Measurements from ENCODE around the gene LRRC53. TPM values are rescaled to one million over a fixed set of nuclear protein-coding genes. Genes with fewer than 3 reads are reported as not detected.

Gene LRRC53
- total and polyA plus RNA-seq, 9 donors: not detected

- H3K4me1 ChIP-seq (ENCODE audit: insufficient read depth): no peaks in the 10 kb centered on the region
- DNase-seq: no peak
- intact Hi-C loops (cut with DNase I): no loop called here
- TF ChIP-seq POLR2A (IDR thresholded peaks at IDR 0.05) (no peak), EP300 (IDR thresholded peaks at IDR 0.05) (no peak)
- TF ChIP-seq, protein P1, sequence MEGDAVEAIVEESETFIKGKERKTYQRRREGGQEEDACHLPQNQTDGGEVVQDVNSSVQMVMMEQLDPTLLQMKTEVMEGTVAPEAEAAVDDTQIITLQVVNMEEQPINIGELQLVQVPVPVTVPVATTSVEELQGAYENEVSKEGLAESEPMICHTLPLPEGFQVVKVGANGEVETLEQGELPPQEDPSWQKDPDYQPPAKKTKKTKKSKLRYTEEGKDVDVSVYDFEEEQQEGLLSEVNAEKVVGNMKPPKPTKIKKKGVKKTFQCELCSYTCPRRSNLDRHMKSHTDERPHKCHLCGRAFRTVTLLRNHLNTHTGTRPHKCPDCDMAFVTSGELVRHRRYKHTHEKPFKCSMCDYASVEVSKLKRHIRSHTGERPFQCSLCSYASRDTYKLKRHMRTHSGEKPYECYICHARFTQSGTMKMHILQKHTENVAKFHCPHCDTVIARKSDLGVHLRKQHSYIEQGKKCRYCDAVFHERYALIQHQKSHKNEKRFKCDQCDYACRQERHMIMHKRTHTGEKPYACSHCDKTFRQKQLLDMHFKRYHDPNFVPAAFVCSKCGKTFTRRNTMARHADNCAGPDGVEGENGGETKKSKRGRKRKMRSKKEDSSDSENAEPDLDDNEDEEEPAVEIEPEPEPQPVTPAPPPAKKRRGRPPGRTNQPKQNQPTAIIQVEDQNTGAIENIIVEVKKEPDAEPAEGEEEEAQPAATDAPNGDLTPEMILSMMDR (IDR thresholded peaks at IDR 0.05): no peak
- H3K36me3 ChIP-seq: no peaks in the 10 kb centered on the region
- no peak overlapping the region for H3K27ac ChIP-seq
- no peaks in the 10 kb centered on the region for H3K27me3 ChIP-seq
- no peaks in the 10 kb centered on the region for H3K9me3 ChIP-seq
- WGBS, 3 donors: 73 to 78% (median 75%) methylated on average over 1 of the region's 1 CpG
- no peak overlapping the region for H3K4me3 ChIP-seq
Observed at GRCh38 chr1:74531796-74532195, 19.4 kb upstream of the LRRC53 start.

- intact Hi-C loops (cut with DNase I): no loop called here
- Histone ChIP-seq H3K27ac (no peak overlapping the region), H3K4me1 (ENCODE audit: insufficient read depth) (no peaks in the 10 kb centered on the region), H3K4me3 (no peak overlapping the region), H3K27me3 (no peaks in the 10 kb centered on the region), H3K9me3 (no peaks in the 10 kb centered on the region), H3K36me3 (no peaks in the 10 kb centered on the region)
- TF ChIP-seq POLR2A (IDR thresholded peaks at IDR 0.05) (no peak), EP300 (IDR thresholded peaks at IDR 0.05) (no peak)
- TF ChIP-seq, protein P1 (IDR thresholded peaks at IDR 0.05): no peak
- no peak for DNase-seq
Observed at GRCh38 chr1:74530892-74531291, 18.5 kb upstream of the LRRC53 start.

DNA sequence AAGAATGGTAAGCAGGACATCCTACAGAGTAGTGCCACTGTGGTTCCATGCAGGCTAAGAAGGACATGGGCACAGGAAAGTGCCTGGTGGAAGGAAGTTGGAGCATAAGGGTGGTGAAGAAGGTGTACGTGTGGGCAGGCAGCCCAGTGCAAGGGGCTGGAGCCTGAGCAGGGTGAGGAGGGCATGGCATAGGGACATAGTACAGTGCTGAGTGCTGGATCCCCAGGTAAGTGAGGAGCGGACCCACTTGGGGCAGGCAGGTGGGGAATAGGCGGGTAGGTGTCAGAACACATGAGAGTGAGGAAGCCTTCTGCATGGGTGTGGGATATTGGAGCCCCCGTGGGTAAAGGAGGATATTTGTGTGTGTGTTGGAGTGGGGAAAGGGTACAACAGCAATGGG is 15.7 kb upstream of the LRRC53 start:
- TF ChIP-seq POLR2A (IDR thresholded peaks at IDR 0.05): no peak
- TF ChIP-seq, protein P1 (IDR thresholded peaks at IDR 0.05): no peak
- TF ChIP-seq EP300 (IDR thresholded peaks at IDR 0.05): no peak
- Histone ChIP-seq H3K9me3 (no peaks in the 10 kb centered on the region), H3K36me3 (no peaks in the 10 kb centered on the region), H3K4me1 (ENCODE audit: insufficient read depth) (no peaks in the 10 kb centered on the region), H3K27me3 (no peaks in the 10 kb centered on the region), H3K27ac (no peak overlapping the region), H3K4me3 (no peak overlapping the region)
- 93 to 95% (median 93%) methylated on average over 4 of the region's 4 CpGs for WGBS, 3 donors
- DNase-seq: no peak
- intact Hi-C loops (cut with DNase I): no loop called here

- Histone ChIP-seq H3K36me3 (no peaks in the 10 kb centered on the region), H3K27ac (no peak overlapping the region), H3K4me3 (no peak overlapping the region), H3K4me1 (ENCODE audit: insufficient read depth) (no peaks in the 10 kb centered on the region), H3K9me3 (no peaks in the 10 kb centered on the region), H3K27me3 (no peaks in the 10 kb centered on the region)
- intact Hi-C loops (cut with DNase I): no loop called here
- DNase-seq: no peak
- 9 to 39% (median 10%) methylated on average over 2 of the region's 2 CpGs for WGBS, 3 donors
- no peak for TF ChIP-seq POLR2A (IDR thresholded peaks at IDR 0.05)
- TF ChIP-seq EP300 (IDR thresholded peaks at IDR 0.05): no peak
- TF ChIP-seq, protein P1 (IDR thresholded peaks at IDR 0.05): no peak
Observed at GRCh38 chr1:74526708-74527107, 14.3 kb upstream of the LRRC53 start.
